Measurements from ENCODE around the gene ABCA7.

- no peak for TF ChIP-seq CTCF (IDR thresholded peaks at IDR 0.05)
- TF ChIP-seq EP300 (IDR thresholded peaks at IDR 0.05): no peak
- no peak for TF ChIP-seq POLR2A (IDR thresholded peaks at IDR 0.05; ENCODE audit: low read depth)
Measured at GRCh38 chr19:1066748-1067340, 26.9 kb downstream of the ABCA7 start, which contains the start of gene ARHGAP45.

Data from esophagus muscularis mucosa (tissue), 4 donors.